ENCODE measurements around the gene RAB31. TPM values are rescaled to one million over a fixed set of nuclear protein-coding genes. Genes with fewer than 3 reads are reported as not detected.
"Not testable (repeated sequence)": the region's sequence is repeated elsewhere in the genome, so short reads cannot be mapped to it uniquely, and the experiment has no call there.

Gene RAB31
- total RNA-seq, 4 donors from 2014 or later: 51.1 to 79.3 (median 67.9) TPM

GRCh38 chr18:9763157-9763556 lies 55.1 kb downstream of the RAB31 start:
- TF ChIP-seq CTCF (IDR thresholded peaks at IDR 0.05): no peak
- no peak for DNase-seq (ENCODE audit: low spot score)
- no peak for ATAC-seq (ENCODE audit: low FRiP score)

GRCh38 chr18:9764011-9764481 lies 55.9 kb downstream of the RAB31 start:
- ATAC-seq (ENCODE audit: low FRiP score): no peak
- no peak for TF ChIP-seq CTCF (IDR thresholded peaks at IDR 0.05)
- no peak for DNase-seq (ENCODE audit: low spot score)

GRCh38 chr18:9765501-9765900 lies 57.4 kb downstream of the RAB31 start:
- no peak for DNase-seq (ENCODE audit: low spot score)
- ATAC-seq (ENCODE audit: low FRiP score): no peak
- no peak for TF ChIP-seq CTCF (IDR thresholded peaks at IDR 0.05)

GRCh38 chr18:9766076-9766481 lies 58.0 kb downstream of the RAB31 start:
- ATAC-seq (ENCODE audit: low FRiP score) (peak; percentile 44), DNase-seq (ENCODE audit: low spot score) (no peak)
- no peak for TF ChIP-seq CTCF (IDR thresholded peaks at IDR 0.05)

GRCh38 chr18:9766740-9767139 lies 58.6 kb downstream of the RAB31 start:
- ATAC-seq (ENCODE audit: low FRiP score): no peak
- no peak for DNase-seq (ENCODE audit: low spot score)
- no peak for TF ChIP-seq CTCF (IDR thresholded peaks at IDR 0.05)

- ATAC-seq (ENCODE audit: low FRiP score): not testable (repeated sequence)
These were observed 60.1 kb downstream of the RAB31 start for GRCh38 chr18:9768071-9768691.

GRCh38 chr18:9770111-9770510 lies 62.0 kb downstream of the RAB31 start:
- not testable (repeated sequence) for ATAC-seq (ENCODE audit: low FRiP score); DNase-seq (ENCODE audit: low spot score)

More at GRCh38 chr18:9768071-9768691, 60.1 kb downstream of the RAB31 start:
- not testable (repeated sequence) for DNase-seq (ENCODE audit: low spot score)

GRCh38 chr18:9771261-9771976 lies 63.3 kb downstream of the RAB31 start:
- ATAC-seq (ENCODE audit: low FRiP score): peak; percentile 65
- DNase-seq (ENCODE audit: low spot score): peak; percentile 79
- peak in 2 of 3 donors; percentile 83 to 88 for TF ChIP-seq CTCF (IDR thresholded peaks at IDR 0.05)

All from omental fat pad (tissue), 4 donors.